WI38 (cell line): ENCODE data around the gene ENPP1.

Source experiments
- H3K4me3 ChIP-seq: 2 replicates; pipeline ENCODE4 v1.5.1; 2011; ENCODE audit warnings: low read depth, mild to moderate bottlenecking, control low read depth, low read length
- CTCF ChIP-seq: IDR thresholded peaks from 2 replicates; pipeline ENCODE4 v1.5.1; 2012; ENCODE audit warnings: low read depth, mild to moderate bottlenecking, control low read depth, low read length

ENPP1 gene

DNA sequence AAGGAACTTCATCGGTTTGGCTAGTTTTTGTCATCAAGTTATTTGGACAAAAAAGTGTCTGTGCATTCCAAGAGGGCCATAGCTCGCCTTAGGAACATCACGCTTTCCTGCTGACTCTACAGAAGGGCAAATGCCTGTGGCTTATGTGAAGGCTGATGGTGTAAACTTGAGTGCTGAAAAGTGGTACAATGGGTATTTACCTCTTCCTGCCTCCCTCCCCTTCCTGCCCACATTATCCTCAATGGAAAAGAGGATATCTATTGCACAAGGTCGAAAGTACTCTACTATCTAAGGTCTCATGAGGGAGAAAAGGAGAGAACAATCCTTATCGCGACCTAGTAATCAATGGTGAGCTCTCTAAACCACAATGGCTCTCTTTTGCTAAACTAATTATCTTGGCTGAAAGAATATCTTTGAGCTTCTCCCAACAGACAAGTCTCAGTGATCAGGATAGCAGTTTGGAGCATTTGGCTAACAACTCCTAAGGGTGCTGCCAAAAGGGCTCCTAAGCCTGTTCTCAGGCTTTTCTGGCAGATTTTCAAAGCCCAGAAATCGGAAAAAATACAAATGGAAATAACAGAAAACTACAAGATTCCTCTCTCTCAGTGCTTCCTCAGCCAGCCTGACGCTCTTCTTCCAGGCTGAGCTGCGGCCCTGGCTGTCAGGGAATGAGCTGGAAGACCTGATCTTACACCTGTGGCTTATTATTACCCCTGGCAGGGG is 42.6 kb upstream of the ENPP1 start:
- H3K4me3 ChIP-seq: no peak overlapping the region
- no peak for TF ChIP-seq CTCF

- no peak overlapping the region for H3K4me3 ChIP-seq
- no peak for TF ChIP-seq CTCF
Measured at GRCh38 chr6:131765804-131766135, 42.0 kb upstream of the ENPP1 start.

DNA sequence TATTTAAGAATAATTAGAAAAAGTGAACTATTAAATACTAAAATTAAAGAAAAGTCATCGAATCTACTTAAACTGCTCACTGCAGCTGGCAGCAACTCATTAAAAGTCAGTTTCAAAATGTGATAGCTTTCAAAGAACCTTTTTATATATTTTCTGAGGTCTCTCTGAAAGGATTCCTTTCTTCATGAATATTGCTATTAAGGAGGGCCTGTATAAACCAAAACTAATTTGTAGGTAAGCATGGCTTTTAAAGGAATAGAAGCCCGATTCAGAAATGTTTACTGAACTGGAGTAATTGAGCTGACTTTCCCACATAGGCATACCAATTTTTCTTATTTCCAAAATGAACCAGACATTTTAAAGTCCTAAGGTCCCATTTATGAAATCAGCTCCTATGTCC is 41.2 kb upstream of the ENPP1 start:
- no peak overlapping the region for H3K4me3 ChIP-seq
- no peak for TF ChIP-seq CTCF

DNA sequence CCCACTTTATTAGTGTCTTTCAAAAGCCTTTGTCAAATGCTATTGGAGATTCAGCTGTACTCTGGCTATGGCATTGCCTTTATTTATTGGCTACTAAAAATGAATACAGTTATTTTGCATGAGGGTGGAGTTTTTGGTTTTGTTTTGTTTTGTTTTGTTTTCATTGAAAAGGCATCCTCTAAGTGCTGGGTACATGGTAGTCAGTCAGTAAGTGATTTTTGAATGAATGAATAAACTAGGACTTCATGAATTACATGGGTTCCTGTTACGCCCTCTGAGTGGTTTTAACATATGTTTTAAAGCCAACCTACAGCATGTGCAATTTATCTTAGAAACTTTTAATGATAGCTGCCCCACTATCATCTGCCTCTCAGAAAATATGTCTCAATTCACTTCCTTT is 38.9 kb upstream of the ENPP1 start:
- H3K4me3 ChIP-seq: no peak overlapping the region
- no peak for TF ChIP-seq CTCF

- no peak for TF ChIP-seq CTCF
- H3K4me3 ChIP-seq: no peak overlapping the region
Measured at GRCh38 chr6:131769385-131770141, 38.3 kb upstream of the ENPP1 start.

DNA sequence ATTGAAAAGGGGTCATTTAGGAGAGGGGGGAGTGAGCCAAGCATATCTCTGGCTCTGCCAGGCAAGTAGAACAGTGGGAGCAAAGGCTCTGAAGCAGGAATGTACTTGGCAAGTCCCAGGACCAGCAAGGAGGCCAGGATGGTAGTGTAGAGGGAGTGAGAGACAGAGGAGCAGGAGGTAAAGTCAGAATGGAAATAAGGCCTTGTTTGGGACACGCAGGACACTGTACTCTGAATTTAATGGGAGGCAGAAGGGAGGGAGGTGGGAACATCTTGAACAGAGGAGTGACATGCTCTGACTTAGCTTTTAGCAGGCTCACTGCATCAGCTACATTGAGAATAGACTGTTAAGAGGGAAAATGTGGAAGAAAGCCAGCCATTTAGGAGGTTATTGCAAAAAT is 37.0 kb upstream of the ENPP1 start:
- TF ChIP-seq CTCF: no peak
- no peak overlapping the region for H3K4me3 ChIP-seq

DNA sequence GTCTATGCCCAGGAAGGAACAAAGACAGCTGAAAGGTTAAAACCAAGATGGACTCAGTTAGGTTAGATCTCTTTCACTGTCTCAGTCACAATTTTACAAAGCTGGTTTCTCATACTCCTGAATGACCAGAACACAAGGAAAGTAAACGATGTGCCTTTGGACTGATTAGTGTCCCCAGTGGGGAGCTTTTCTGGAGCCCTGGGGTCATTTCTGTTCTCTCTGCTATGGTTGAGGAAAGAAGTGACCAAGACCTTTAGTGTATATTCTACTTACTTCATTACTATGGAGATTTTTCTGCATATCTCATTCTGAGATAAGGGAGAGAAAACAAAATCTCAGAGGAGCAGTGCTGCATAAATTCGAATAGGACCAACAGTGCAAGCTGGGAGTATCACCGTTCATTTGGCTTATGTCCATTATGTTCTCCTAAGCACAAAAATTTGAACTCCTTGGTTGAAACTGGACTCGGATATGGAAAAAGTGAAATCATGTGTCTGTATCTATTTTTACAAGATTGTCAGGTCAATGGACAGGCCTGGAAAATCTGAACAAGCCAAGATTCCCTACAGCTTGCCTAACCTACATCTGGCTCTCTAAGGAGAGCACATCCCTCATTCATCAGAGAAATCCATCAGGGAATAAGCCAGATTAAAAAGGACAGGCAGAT is 34.4 kb upstream of the ENPP1 start:
- TF ChIP-seq CTCF: no peak
- no peak overlapping the region for H3K4me3 ChIP-seq
